ENCODE measurements around the gene MOSMO. TPM values are rescaled to one million over a fixed set of nuclear protein-coding genes. Genes with fewer than 3 reads are reported as not detected.
A peak's percentile ranks its signal among the peaks of the same experiment; 100 is the strongest.
"Not testable (repeated sequence)": the region's sequence is repeated elsewhere in the genome, so short reads cannot be mapped to it uniquely, and the experiment has no call there.

The MOSMO gene
- polyA plus RNA-seq, 5 donors = 19.5 to 34.3 (median 27.6) TPM

DNA sequence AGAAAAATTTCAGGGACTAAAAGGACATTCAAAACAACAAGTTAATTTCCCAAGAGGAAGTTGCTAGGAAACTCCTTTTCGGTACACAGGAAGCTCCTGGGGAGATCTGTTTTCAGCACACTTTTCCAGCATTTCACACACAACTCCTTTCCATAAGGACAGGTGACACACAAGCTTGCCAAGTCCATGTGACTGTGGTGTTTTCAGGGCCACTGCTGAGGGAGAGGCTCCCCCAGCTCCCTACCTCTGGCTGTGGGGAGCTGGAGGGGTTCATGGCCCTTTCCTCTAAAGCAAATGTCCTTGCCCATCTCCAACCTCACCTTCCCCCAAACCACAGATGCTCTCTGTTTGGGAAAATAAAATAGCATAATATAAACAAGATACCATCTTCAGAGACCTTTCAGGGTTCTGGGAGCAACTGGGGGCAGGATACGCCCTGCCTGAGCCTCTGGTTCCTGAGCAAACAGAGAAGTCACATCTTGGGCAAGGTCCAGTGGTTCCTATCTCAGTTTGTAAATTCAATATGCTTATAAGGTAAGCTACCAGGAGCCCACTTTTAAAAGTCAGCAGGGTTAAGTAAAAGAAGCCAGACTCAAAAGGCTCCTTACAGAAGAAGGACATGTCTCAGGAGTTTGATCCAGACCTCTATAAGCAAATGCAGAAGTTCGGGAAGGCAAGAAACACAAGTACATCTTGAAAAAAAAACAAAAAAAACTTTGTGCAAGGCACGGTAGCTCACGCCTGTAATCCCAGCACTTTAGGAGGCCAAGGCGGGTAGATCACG is 10.0 kb upstream of the MOSMO start:
- no peak for DNase-seq

DNA sequence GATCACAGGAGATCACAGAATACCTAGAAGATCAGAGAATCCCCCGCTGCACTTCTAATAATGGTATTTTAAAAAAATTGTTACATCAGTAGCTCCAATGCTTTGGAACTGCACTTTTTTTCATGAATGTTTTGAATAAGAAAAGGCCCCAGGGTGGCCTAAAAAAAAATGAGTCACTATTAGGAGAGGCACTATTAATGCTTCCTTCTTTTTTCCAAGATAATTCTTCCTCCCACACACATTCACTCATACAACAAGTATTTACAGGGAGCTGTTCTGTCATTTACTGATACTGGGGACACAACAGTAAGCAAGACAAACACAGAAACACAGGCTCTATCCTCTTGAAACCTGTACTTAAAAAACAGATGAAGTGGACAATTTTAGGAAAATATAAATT is 6.3 kb upstream of the MOSMO start:
- no peak for DNase-seq

DNA sequence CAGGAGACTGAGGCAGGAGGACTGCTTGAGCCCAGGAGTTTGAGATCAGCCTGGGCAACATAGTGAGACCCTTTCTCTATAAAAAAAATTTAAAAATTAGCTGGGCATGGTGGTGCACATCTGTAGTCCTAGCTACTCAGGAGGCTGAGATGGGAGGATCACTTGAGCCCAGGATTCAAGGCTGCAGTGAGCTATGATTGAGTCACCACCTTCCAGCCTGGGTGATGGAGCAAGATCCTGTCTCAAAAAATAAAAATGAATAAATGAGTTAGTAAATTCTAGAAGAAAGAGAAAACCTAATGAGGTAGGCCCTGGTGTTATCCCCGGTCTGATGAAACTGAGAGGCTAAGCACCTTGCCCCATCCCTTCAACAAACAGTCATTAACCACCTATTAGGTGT is 5.9 kb upstream of the MOSMO start:
- DNase-seq = not testable (repeated sequence)

DNA sequence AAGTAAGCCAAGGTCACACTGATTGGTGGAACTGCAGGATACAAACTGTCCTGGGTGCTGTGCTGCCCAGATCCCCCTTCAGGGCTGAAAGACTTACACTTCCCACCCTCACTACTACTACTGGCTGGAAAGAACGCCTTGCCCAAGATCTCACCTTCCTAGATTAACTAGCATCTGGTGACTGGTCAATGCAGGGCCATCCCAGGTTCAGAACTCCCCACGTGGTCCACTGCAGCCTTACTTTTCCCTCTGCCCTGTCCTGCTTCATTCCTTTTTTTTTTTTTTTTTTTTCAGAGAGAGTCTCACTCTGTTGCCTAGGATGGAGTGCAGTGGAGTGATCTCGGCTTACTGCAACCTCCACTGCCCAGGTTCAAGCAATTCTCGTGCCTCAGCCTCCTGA is 4.7 kb upstream of the MOSMO start:
- no peak for DNase-seq

DNA sequence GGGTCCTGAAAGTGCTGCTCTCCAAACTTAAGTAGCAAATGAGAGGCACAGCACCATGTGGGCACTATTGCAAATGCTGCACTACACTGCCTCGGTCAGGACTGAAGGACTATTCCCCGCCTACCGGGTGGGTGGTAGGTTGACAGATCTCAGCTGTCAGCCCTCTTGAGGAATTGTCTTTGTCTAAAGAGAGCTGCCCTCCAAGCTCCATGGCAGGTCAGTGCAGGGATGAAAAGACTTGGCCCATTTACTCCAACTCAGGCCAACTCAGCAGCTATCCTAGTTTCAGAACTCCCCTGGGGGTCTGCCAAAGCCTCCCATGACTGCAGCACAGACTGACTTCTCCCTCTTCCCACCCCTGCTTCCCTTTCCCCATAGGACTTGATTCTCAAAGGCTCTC is 3.6 kb upstream of the MOSMO start:
- DNase-seq = peak in 1 of 2 donors; percentile 34

DNA sequence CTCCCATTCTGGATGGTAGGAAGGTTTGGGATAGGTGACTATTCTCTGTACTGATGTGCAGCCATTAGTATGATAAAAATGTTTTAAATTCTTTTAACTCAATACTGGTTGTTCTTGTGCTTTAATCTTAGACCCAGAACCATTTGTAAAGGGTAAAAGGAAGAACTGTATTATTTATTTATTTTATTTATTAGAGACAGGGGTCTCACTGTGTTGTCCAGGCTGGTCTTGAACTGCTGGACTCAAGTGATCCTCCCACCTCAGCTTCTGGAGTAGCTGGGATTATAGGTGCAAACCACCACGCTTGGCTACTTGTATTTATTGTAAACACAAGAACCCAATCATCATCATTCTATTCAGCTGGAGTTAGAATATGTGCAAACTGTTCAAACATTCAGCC is 2.2 kb upstream of the MOSMO start:
- no peak for DNase-seq

DNA sequence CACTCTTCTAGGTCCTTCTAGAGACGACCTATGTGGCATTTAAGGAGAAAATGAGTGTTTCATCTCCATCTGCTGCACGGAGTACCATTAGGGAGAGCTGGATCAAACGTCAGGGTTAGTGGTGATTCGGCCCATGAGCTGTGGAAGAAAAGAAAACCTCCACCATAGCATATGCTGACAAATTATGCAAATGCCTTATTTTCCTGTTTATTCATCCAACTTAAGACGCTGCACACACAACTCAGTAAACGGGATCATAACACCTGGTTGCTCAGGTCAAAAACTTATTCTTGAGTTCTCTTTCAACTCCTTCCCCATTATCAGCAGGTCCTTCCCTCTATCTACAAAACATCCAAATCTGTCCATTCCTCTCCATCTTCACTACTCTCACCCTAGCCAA is 1.3 kb upstream of the MOSMO start:
- no peak for DNase-seq

DNA sequence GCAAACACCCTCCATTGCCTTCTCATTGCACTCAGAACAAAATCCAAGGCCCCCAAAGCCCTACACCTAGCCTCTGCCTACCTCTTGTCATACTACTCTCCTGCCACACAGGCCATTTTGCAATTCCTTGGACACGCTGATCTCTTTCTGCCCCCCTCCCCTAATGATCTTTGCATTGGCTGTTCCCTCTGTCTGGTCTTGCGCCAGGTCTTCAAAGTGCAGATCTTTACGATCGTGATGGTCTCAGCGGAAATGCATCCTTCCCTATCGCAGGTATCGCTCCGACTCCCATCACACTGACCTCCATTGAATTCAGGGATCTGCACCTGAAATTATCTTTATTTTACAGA is 777 bp upstream of the MOSMO start:
- DNase-seq = no peak

DNA sequence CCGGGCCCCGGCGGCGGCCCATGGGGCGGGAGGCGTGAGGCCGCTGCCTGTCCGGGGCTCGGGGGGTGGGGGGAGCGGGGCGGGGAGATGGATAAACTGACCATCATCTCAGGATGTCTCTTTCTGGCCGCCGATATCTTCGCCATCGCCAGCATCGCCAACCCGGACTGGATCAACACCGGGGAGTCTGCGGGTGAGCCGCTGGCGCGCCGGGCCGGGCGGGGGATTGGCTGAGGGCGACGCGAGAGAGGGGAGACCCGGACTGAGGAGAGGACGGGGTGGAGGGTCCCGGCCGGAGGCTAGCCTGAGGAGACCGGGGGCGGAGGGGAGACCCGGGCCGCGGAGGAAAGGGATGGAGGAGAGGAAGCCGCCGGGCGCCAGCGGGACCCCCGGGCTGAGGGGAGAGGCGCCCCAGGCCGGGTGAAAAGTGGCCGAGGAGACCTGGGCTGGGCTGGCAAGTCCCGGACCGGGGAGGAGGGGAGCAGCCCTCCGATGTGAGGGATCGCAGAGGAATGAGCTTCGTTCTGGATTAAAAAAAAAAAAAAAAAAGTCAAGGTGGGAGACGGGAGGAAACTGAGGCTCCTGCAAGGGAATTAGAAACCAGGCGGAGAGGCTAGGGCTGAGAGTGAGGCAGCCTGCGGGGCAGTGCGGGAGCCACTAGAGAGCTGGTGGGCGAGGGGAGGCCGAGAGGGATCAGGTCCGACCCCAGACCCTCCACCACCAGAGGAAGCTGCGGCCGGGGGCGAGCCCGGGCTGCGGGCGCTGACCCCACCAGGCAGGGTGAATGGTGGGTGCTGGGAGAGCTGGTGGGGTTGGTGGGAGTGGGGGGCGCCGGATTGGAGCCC is 526 bp downstream of the MOSMO start:
- no peak for DNase-seq

DNA sequence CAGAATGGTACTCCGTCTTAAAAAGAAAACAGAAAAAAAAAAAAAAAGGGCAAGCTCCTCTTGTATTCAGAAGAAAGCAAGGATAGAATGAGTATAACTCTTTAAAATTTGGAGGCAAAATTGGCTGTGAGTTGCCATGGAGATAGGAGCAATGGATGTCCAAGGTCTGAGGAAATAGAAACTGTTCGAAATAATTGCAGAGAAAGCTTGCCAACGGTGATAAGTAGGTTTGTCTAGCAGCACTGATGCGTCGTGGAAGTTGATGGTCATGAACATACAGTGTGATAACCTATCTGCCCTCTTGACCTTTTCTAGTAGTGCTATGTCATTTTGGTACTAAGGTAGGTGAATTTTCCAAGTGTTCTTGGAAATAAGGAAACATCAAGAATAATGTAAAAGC is 3.0 kb downstream of the MOSMO start:
- DNase-seq = no peak

DNA sequence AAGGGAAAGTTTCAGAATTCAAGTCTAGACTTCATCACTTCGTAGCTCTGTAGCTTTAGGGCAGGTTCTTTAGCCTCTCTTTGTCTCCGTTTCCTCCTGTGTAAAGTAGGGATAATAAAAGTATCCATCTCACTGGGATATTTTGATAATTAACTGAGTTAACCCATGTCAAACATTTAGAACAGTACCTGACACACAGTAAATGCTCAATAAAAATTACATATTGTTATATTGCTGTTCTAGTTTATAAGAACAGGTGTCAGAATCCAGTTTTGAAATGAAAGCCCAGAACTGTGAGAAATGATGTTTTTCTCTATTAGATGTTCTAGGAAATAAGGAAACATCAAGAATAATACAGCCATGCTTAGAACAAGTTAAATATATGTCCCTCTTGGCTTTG is 4.3 kb downstream of the MOSMO start:
- no peak for DNase-seq

DNA sequence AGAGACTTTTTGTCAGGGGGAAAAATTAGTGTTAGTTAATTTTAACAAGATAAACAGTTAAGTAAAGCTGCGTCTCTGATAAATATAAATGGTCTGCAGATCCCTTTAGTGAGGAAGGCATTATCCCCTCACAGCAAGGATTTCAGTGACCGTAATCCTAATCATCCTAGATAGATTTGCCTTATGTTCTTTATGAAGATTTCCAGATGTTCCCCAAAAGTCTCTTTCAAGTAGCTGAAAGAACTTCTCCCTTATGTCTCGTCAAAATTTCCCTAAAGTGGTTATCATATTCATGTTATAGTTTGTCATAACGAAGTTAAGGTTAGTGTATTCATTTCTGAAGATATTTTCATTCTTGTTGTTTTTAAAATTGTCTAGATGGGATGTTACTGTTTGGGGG is 5.6 kb downstream of the MOSMO start:
- DNase-seq = no peak

DNA sequence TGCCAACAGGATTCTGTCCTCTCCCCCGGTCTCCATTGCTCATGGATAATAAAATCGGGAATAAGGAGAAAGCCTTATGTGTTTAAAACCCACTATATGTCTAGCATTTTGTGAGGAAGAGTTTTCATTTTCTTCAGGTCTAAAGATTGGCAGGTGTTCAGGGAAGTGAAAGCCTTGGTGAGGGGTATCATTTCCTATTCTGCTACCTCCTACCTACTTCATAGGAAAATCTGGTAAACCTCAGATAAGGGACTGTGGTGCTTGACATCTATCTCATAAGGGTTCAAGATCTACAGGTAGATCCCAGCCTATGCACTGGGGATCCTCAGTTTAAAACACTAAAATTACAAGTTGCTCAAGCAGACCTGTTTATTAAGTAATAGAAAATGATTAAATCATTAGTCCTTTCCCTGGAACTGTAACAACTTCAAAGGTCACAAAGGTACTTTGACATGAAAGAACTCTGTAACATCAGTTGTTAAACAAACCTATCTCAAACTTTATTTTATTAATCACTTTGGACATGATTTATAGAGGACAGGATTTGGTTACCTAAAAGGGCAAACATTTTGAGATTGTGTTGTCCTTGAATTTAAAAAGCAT is 6.5 kb downstream of the MOSMO start:
- no peak for DNase-seq

DNA sequence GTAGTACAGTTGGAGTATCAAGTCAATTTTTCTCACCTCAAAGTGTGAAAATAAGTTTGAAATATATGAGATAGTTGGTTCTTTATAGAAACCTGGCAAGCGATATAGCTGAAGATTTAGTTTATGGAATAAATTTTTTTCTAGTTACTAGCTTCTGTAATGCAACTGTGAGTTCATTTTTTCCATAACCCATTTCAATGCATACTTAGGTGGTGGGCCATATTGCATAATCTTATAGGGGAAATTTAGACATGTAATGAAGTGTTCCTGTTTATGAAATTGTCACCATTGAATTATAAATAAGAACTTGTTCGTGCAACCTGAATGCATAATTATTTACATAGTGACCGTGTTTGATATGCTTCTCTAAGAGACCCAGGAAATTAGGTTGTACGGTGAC is 9.0 kb downstream of the MOSMO start:
- no peak for DNase-seq

DNA sequence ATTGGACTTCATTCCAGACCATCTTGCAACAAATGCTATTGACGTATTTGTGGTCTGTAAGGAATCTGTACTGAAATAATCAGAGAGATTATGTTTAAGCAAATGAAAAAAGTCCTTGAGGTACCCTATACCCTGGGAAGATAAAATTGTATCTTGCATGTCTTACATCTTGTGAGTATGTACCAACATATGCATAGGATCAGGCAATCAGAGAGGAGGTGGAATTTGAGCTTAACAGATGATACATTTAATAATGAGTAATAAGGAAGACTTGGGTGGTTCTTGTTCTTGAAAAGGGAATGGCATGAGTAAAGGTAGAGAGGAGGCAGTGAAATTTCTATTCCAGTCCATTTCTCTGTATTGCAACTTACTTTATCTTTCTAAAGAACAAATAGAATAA is 10.6 kb downstream of the MOSMO start:
- no peak for DNase-seq

DNA sequence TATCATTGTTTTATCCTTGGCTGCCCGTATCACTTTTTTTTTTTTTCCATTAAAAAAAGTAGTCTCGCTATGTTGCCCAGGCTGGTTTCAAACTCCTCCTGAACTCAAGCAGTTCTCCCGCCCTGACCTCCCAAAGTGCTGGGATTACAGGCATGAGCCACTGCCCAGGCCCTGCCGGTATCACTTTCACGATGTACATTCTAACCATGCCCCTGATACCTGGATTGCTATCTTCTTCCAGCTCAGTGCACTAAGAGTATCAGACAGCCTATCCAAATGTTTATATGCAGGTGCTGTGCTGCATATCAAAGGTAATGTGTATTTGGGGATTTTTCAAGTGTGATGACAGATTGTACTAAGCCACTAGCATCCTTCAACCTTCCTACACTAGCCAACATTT is 14.2 kb downstream of the MOSMO start:
- DNase-seq = no peak

DNA sequence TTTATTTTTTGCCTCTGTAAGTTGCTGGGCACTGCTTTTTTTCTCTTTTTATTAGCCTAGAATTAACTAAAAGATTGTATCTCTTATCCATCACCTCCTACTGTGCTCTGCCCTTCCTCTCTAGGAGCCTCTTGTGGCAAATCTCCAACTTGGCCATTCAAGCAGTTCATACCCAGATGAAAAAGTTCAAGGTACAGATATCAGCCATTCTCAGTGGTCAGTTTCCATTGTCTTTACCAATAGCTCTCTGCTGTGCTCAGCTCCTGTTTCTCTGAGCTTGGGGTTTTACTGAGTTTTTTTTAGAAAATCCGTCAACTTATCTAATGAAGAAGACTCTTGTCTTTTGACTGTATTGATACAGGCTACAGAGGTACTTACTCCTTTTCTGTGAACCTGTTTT is 15.6 kb downstream of the MOSMO start:
- no peak for DNase-seq

DNA sequence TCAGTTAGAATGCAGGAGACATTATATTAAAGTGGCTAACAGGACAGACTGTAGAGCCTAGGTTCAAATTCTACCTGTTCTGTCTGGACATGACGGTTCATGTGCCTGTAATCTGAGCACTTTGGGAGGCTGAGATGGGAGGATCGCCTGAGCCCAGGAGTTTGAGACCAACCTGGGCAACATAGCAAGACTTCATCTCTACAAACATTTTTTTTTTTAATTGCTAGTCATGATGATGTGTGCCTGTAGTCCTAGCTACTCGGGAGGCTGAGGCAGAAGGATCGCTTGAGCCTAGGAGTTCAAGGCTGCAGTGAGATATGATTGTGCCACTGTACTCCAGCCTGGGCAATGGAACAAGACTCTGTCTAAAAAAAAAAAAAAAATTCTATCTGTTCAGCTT is 16.9 kb downstream of the MOSMO start:
- not testable (repeated sequence) for DNase-seq

DNA sequence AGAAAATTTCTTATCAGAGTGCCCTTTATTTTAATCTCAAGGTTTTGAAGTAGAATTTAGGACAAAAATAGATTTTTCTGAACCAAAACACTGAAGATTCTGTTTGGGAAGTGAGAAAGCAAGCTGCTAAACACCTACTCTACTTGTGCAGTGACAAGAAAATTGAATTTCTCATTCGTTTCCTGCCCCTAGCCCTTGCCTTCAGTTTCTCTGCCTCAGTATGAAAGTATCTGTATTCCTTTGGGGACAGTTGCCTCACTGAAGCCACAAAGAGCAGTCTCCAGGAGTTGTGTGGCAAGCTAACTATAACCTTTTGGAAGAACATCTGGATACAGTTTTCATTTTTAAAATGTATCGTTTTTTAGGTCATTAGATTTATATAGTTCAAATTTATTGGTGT is 19.7 kb downstream of the MOSMO start:
- DNase-seq = no peak

DNA sequence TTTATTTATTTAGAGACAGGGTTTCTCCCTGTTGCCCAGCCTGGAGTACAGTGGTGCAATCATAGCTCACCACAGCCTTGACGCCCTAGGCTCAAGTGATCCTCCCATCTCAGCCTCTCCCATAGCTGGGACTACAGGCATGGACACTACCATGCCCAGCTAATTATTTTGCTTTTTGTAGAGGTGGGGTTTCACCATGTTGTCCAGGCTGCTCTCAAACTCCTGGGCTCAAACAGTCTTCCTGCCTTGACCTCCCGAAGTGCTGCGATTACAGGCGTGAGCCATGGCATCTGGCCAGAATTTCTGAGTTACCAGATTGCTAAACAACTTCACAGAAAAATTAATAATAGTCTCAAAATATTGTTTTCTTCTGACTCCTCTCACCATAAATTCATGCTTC is 21.7 kb downstream of the MOSMO start:
- no peak for DNase-seq

DNA sequence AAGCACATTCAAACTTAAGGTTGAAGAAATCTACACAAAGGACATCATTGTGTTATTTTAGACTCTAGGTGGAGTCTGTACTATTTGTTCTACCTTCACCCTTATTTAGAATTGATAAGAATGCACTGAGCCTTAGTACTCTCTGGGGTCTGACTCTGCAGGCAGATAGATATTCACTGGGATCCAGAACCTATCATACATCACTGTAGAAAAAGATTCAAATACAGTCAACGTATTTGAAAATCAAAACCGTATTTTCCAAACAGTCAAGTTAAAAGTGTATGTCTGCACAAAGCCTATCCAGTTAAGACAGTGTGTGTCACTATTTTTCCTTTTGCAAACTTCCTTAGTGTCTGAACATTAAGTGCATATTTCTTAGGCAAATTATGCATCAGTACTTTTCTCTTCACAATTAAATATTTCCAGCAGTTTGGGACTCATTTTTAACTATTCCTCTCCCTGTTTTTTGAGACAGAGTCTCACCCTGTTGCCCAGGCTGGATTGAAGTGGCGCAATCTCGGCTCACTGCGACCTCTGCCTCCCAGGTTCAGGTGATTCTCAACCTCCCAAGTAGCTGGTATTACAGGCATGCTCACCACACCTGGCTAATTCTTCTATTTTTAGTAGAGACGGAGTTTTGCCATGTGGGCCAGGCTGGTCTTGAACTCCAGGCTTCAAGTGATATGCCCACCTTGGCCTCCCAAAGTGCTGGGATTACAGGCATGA is 22.3 kb downstream of the MOSMO start:
- no peak for DNase-seq

DNA sequence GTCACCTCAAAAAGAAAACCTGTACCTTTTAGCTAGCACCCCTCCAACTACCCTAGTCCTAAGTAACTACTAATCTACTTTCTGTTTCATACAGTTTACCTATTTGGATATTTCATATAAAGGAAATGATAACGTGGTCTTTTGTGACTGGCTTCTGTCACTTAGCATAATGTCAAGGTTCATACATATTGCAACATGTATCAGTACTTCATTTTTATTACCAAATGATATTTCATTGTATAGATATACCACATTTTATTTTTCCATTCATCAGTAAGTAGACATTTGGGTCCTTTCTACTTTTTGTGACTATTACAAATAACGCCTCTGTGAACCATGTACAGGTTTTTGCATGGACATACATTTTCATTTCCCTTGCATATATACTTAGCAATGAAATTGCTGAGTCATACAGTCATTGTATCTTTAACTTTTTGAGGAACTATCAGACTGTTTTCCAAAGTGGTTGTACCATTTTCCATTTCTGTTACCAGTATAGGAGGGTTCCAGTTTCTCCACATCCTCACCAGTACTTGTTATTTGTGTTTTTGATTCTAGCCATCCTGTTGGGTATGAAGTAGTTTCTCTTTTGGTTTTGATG is 23.7 kb downstream of the MOSMO start:
- no peak for DNase-seq

Measured in right lung (tissue), 5 donors.